Parathyroid adenoma (tissue), 2 donors: ENCODE measurements around the gene HOXD8.

ENCODE experiments used
- H2AFZ ChIP-seq: fragments of 300-600 bp; sonication (generic); one replicate; pipeline ENCODE4 v1.7.0; 2017; ENCODE audit warnings: antibody characterized with exemption, mild to moderate bottlenecking
- H3K27ac ChIP-seq: fragments of 300-600 bp; sonication (generic); one replicate; pipeline ENCODE4 v1.7.0; 2017
- H3K27me3 ChIP-seq: fragments of 300-600 bp; sonication (generic); one replicate; pipeline ENCODE4 v1.7.0; 2017; ENCODE audit warnings: low read length; ENCODE audit not compliant: control insufficient read depth, insufficient read depth
- H3K36me3 ChIP-seq: fragments of 300-600 bp; sonication (generic); one replicate; pipeline ENCODE4 v1.7.0; 2017; ENCODE audit warnings: low read length; ENCODE audit not compliant: control insufficient read depth, insufficient read depth
- H3K4me1 ChIP-seq: fragments of 300-600 bp; sonication (generic); one replicate; pipeline ENCODE4 v1.7.0; 2017; ENCODE audit warnings: control low read depth
- H3K4me2 ChIP-seq: fragments of 300-600 bp; sonication (generic); one replicate; pipeline ENCODE4 v1.7.0; 2017; ENCODE audit warnings: low read length
- H3K4me3 ChIP-seq: fragments of 300-600 bp; sonication (generic); one replicate; pipeline ENCODE4 v1.7.0; 2017; ENCODE audit warnings: low read depth, low read length
- H3K79me2 ChIP-seq: fragments of 300-600 bp; sonication (generic); one replicate; pipeline ENCODE4 v1.7.0; 2017; ENCODE audit warnings: control low read depth
- H3K9ac ChIP-seq: fragments of 300-600 bp; sonication (generic); one replicate; pipeline ENCODE4 v1.7.0; 2017; ENCODE audit warnings: mild to moderate bottlenecking
- H3K9me3 ChIP-seq: fragments of 300-600 bp; sonication (generic); one replicate; pipeline ENCODE4 v1.7.0; 2017; ENCODE audit warnings: low read length; ENCODE audit not compliant: control insufficient read depth
- CTCF ChIP-seq: fragments of 300-600 bp; sonication (generic); IDR thresholded peaks from one replicate; pipeline ENCODE4 v1.7.0; 2017; ENCODE audit warnings: antibody characterized with exemption, mild to moderate bottlenecking
- donor health status: primary hyperparathyroidism.

Gene HOXD8

GRCh38 chr2:176150584-176151441 is 21.3 kb downstream of the HOXD8 start:
- no peak overlapping the region for H2AFZ ChIP-seq
- no peak overlapping the region for H3K27ac ChIP-seq
- no peaks in the 10 kb centered on the region for H3K36me3 ChIP-seq
- no peaks in the 10 kb centered on the region for H3K4me1 ChIP-seq
- H3K4me3 ChIP-seq, result no peak overlapping the region
- H3K27me3 ChIP-seq, result peaks cover 3% of the 10 kb centered on the region
- TF ChIP-seq CTCF, result no peak
- no peak overlapping the region for H3K9ac ChIP-seq
- H3K79me2 ChIP-seq, result no peaks in the 10 kb centered on the region
- no peaks in the 10 kb centered on the region for H3K9me3 ChIP-seq
- H3K4me2 ChIP-seq, result no peak overlapping the region

GRCh38 chr2:176151442-176152287 is 22.2 kb downstream of the HOXD8 start, which contains the start of gene HOXD4:
Gene HOXD4 (plus strand): TSS chr2:176151550. CDS start chr2:176151634, 84 bp downstream.
- no peak within 1 kb of the TSS for H3K4me3 ChIP-seq

GRCh38 chr2:176152350-176153181 is 23.1 kb downstream of the HOXD8 start:
- H3K79me2 ChIP-seq, result no peaks in the 10 kb centered on the region
- H3K9me3 ChIP-seq, result no peaks in the 10 kb centered on the region
- H3K4me3 ChIP-seq, result no peak overlapping the region
- peaks cover 14% of the 10 kb centered on the region for H3K27me3 ChIP-seq
- no peak for TF ChIP-seq CTCF
- no peaks in the 10 kb centered on the region for H3K4me1 ChIP-seq
- no peak overlapping the region for H3K4me2 ChIP-seq
- H2AFZ ChIP-seq, result no peak overlapping the region
- H3K9ac ChIP-seq, result no peak overlapping the region
- H3K36me3 ChIP-seq, result no peaks in the 10 kb centered on the region
- no peak overlapping the region for H3K27ac ChIP-seq

More at GRCh38 chr2:176151442-176152287, 22.2 kb downstream of the HOXD8 start, which contains the start of gene HOXD4:
- Histone ChIP-seq H3K9ac (no peak within 1 kb of the TSS), H3K27ac (no peak within 1 kb of the TSS), H3K4me1 (no peaks in the 10 kb centered on the region), H3K36me3 (no peaks in the 10 kb centered on the region), H2AFZ (no peak within 1 kb of the TSS), H3K27me3 (peaks cover 6% of the 10 kb centered on the region), H3K79me2 (no peaks in the 10 kb centered on the region), H3K9me3 (no peaks in the 10 kb centered on the region), H3K4me2 (no peak within 1 kb of the TSS)
- TF ChIP-seq CTCF, result no peak

- H3K9ac ChIP-seq, result no peak overlapping the region
- no peak overlapping the region for H3K4me3 ChIP-seq
- no peak overlapping the region for H3K27ac ChIP-seq
- H3K27me3 ChIP-seq, result peaks cover 20% of the 10 kb centered on the region
- H2AFZ ChIP-seq, result no peak overlapping the region
- no peaks in the 10 kb centered on the region for H3K79me2 ChIP-seq
- TF ChIP-seq CTCF, result no peak
- no peak overlapping the region for H3K4me2 ChIP-seq
- no peaks in the 10 kb centered on the region for H3K36me3 ChIP-seq
- H3K4me1 ChIP-seq, result no peaks in the 10 kb centered on the region
- no peaks in the 10 kb centered on the region for H3K9me3 ChIP-seq
These were observed 25.2 kb downstream of the HOXD8 start for GRCh38 chr2:176154576-176155252.
